GM23338 (cell line): Measurements from ENCODE around the gene HSD3B7. TPM values are rescaled to one million over a fixed set of nuclear protein-coding genes. Genes with fewer than 3 reads are reported as not detected.

Experiments
- ATAC-seq: fragments of 200-7000 bp; cut with Tn5 transposase; 3 replicates; pipeline ENCODE4 v1.9.1; 2020
- DNase-seq: peaks from one replicate; pipeline ENCODE4 v3.0.0-alpha.2; 2015; ENCODE audit warnings: low spot score
- H2AFZ ChIP-seq: fragments of 200-600 bp; sonication (generic); 2 replicates; pipeline ENCODE4 v1.8.0; 2016; ENCODE audit warnings: antibody characterized with exemption, mild to moderate bottlenecking, moderate library complexity
- H3F3A ChIP-seq: fragments of 200-600 bp; sonication (generic); replicated peaks from 2 replicates; pipeline ENCODE4 v1.8.0; 2017; ENCODE audit warnings: antibody characterized with exemption, mixed run types, low read depth
- H3K27ac ChIP-seq: fragments of 200-600 bp; sonication (generic); 2 replicates; pipeline ENCODE4 v1.6.1; 2016; ENCODE audit warnings: low read depth
- H3K27me3 ChIP-seq: fragments of 200-600 bp; sonication (generic); 2 replicates; pipeline ENCODE4 v1.8.0; 2016; ENCODE audit warnings: mild to moderate bottlenecking, mixed run types, moderate library complexity; ENCODE audit not compliant: insufficient read depth
- H3K36me3 ChIP-seq: fragments of 200-600 bp; sonication (generic); 2 replicates; pipeline ENCODE4 v1.8.0; 2016; ENCODE audit warnings: mild to moderate bottlenecking; ENCODE audit not compliant: insufficient read depth
- H3K4me1 ChIP-seq: fragments of 200-600 bp; sonication (generic); 2 replicates; pipeline ENCODE4 v1.8.0; 2016; ENCODE audit warnings: mild to moderate bottlenecking, moderate library complexity; ENCODE audit not compliant: insufficient read depth
- H3K4me2 ChIP-seq: fragments of 200-600 bp; sonication (generic); 2 replicates; pipeline ENCODE4 v1.7.1; 2017; ENCODE audit warnings: mixed run types
- H3K4me3 ChIP-seq: fragments of 200-600 bp; sonication (generic); 2 replicates; pipeline ENCODE4 v1.6.1; 2016; ENCODE audit warnings: mixed run types
- H3K79me2 ChIP-seq: fragments of 200-600 bp; sonication (generic); replicated peaks from 2 replicates; pipeline ENCODE4 v1.8.0; 2017; ENCODE audit warnings: mild to moderate bottlenecking; ENCODE audit not compliant: insufficient read depth
- H3K9me2 ChIP-seq: fragments of 200-600 bp; sonication (generic); 2 replicates; pipeline ENCODE4 v1.8.0; 2017; ENCODE audit not compliant: insufficient read depth
- H4K20me1 ChIP-seq: fragments of 200-600 bp; sonication (generic); replicated peaks from 2 replicates; pipeline ENCODE4 v1.8.0; 2017; ENCODE audit warnings: mild to moderate bottlenecking; ENCODE audit not compliant: insufficient read depth
- H3K27ac Mint-ChIP-seq: 2 replicates; pipeline ENCODE4 v1.8.0; 2020; ENCODE audit warnings: inconsistent platforms, mild to moderate bottlenecking, moderate library complexity, mixed read lengths
- H3K27me3 Mint-ChIP-seq: 3 replicates; pipeline ENCODE4 v1.8.0; 2022; ENCODE audit warnings: low read depth, mild to moderate bottlenecking, moderate library complexity, mixed read lengths, inconsistent platforms; ENCODE audit not compliant: insufficient read depth, poor library complexity
- H3K36me3 Mint-ChIP-seq: 3 replicates; pipeline ENCODE4 v1.8.0; 2021; ENCODE audit warnings: low read depth, mild to moderate bottlenecking, inconsistent platforms, moderate library complexity, mixed read lengths
- H3K4me1 Mint-ChIP-seq: 3 replicates; pipeline ENCODE4 v1.8.0; 2020; ENCODE audit warnings: mild to moderate bottlenecking, inconsistent platforms, mixed read lengths
- H3K4me3 Mint-ChIP-seq: 3 replicates; pipeline ENCODE4 v1.8.0; 2021; ENCODE audit warnings: moderate library complexity, mild to moderate bottlenecking, inconsistent platforms, mixed read lengths
- H3K9me3 Mint-ChIP-seq: 3 replicates; pipeline ENCODE4 v1.8.0; 2020; ENCODE audit warnings: moderate library complexity, mild to moderate bottlenecking, inconsistent platforms, mixed read lengths
- CREB1 ChIP-seq: fragments of 250-450 bp; sonication (Bioruptor Pico); IDR thresholded peaks from 2 replicates; pipeline ENCODE4 v1.5.0; 2020; ENCODE audit warnings: low read depth, mild to moderate bottlenecking, moderate library complexity
- CTCF ChIP-seq, 2 experiments: fragments of 200-600 bp in 1 of 2; sonication (generic) in 1 of 2; conservative IDR thresholded peaks; 2 replicates each; pipeline versions ENCODE4 v1.5.1 to v1.6.1; 2016 to 2017; ENCODE audit warnings: antibody characterized with exemption in 2 of 2, low read depth in 2 of 2, mild to moderate bottlenecking in 2 of 2, moderate library complexity in 1 of 2
- EZH2 ChIP-seq: fragments of 200-600 bp; sonication (generic); IDR thresholded peaks from one replicate; pipeline ENCODE4 v1.8.0; 2017; ENCODE audit warnings: antibody characterized with exemption, mild to moderate bottlenecking, low read depth; ENCODE audit not compliant: unreplicated experiment
- EZH2phosphoT487 ChIP-seq: fragments of 200-600 bp; sonication (generic); IDR thresholded peaks from one replicate; pipeline ENCODE4 v1.8.1; 2018; ENCODE audit warnings: antibody characterized with exemption; ENCODE audit not compliant: unreplicated experiment
- JUNB ChIP-seq: IDR thresholded peaks from one replicate; pipeline ENCODE4 v1.6.1; 2016; ENCODE audit warnings: antibody characterized with exemption; ENCODE audit not compliant: unreplicated experiment
- POLR2AphosphoS5 ChIP-seq: IDR thresholded peaks from 2 replicates; pipeline ENCODE4 v1.6.1; 2016; ENCODE audit warnings: antibody characterized with exemption, low read depth
- ZNF114 ChIP-seq: fragments of 250-450 bp; sonication (Bioruptor Pico); IDR thresholded peaks from 2 replicates; pipeline ENCODE4 v1.5.0; 2020; ENCODE audit warnings: mild to moderate bottlenecking, moderate library complexity
- ZNF331 ChIP-seq: fragments of 250-450 bp; sonication (Bioruptor Pico); IDR thresholded peaks from 2 replicates; pipeline ENCODE4 v1.5.0; 2020; ENCODE audit warnings: low read depth, mild to moderate bottlenecking, moderate library complexity
- ZNF462 ChIP-seq: fragments of 250-450 bp; sonication (Bioruptor Pico); IDR thresholded peaks from 2 replicates; pipeline ENCODE4 v1.5.0; 2020; ENCODE audit warnings: mild to moderate bottlenecking, moderate library complexity
- polyA plus RNA-seq: library from polyadenylated mRNA; unstranded; fragments of >200 nt; fragmentation: Nextera tagmentation; extraction: Ambion mirVana; gene quantifications from 2 replicates; pipeline ENCODE4 v1.2.1, GENCODE V29; 2016
- total RNA-seq: library from RNA; depleted of rRNA; stranded (reverse); fragments of >200 nt; shearing (Covaris generic); gene quantifications from 2 replicates; pipeline ENCODE4 v1.2.3, GENCODE V29; 2014

The HSD3B7 gene
- total and polyA plus RNA-seq, 2 experiments from 2014 or later = 4.3 to 12.2 TPM

GRCh38 chr16:30987581-30988190 is 2.7 kb downstream of the HSD3B7 start:
- H3K79me2 ChIP-seq = no peaks in the 10 kb centered on the region
- H3K27me3 Mint-ChIP-seq = peaks cover 15% of the 10 kb centered on the region
- peaks cover 6% of the 10 kb centered on the region; the same call in 2 of the 3 replicates for H3K4me1 Mint-ChIP-seq
- no peaks in the 10 kb centered on the region for H3K4me1 ChIP-seq
- H3K27me3 ChIP-seq = no peaks in the 10 kb centered on the region
- H3K4me2 ChIP-seq = no peak overlapping the region
- H3F3A ChIP-seq = peaks cover 13% of the 10 kb centered on the region
- TF ChIP-seq ZNF114 (CRISPR knock-in tag) = no peak
- no peak for TF ChIP-seq EZH2phosphoT487
- TF ChIP-seq EZH2 = no peak
- TF ChIP-seq CREB1 (CRISPR knock-in tag) = no peak
- H3K27ac ChIP-seq = no peak overlapping the region
- no peaks in the 10 kb centered on the region for H3K9me2 ChIP-seq
- H3K9me3 Mint-ChIP-seq = no peaks in the 10 kb centered on the region; the same call in 2 of the 3 replicates
- H4K20me1 ChIP-seq = no peaks in the 10 kb centered on the region; the same call in 1 of the 2 replicates
- H3K36me3 Mint-ChIP-seq = peaks cover 10% of the 10 kb centered on the region
- peak; percentile 47 for DNase-seq
- no peak overlapping the region for H3K4me3 ChIP-seq
- H3K36me3 ChIP-seq = peaks cover 4% of the 10 kb centered on the region; the same call in 1 of the 2 replicates
- no peak for ATAC-seq
- no peak overlapping the region for H2AFZ ChIP-seq
- H3K4me3 Mint-ChIP-seq = no peak overlapping the region
- no peak overlapping the region for H3K27ac Mint-ChIP-seq

GRCh38 chr16:30989469-30990047 is 4.6 kb downstream of the HSD3B7 start:
- H3K4me1 ChIP-seq = no peaks in the 10 kb centered on the region
- no peaks in the 10 kb centered on the region for H3K79me2 ChIP-seq
- DNase-seq (no peak), ATAC-seq (no peak)
- TF ChIP-seq POLR2AphosphoS5 (no peak), ZNF114 (CRISPR knock-in tag) (no peak), ZNF462 (no peak), EZH2 (no peak), CTCF (conservative IDR thresholded peaks at IDR 0.05; ENCODE audit: low read depth in 2 of 2) (no peak), ZNF331 (no peak), JUNB (no peak)
- H3F3A ChIP-seq = peaks cover 7% of the 10 kb centered on the region; the same call in 1 of the 2 replicates
- Mint-ChIP-seq H3K27ac (no peak overlapping the region), H3K9me3 (no peaks in the 10 kb centered on the region), H3K36me3 (peaks cover 4% of the 10 kb centered on the region; the same call in 1 of the 3 replicates), H3K4me1 (peaks cover 6% of the 10 kb centered on the region; the same call in 2 of the 3 replicates), H3K4me3 (no peak overlapping the region), H3K27me3 (peaks cover 17% of the 10 kb centered on the region)
- H3K9me2 ChIP-seq = no peaks in the 10 kb centered on the region
- H2AFZ ChIP-seq = no peak overlapping the region
- no peaks in the 10 kb centered on the region for H3K27me3 ChIP-seq
- no peak overlapping the region for H3K4me3 ChIP-seq
- no peak overlapping the region for H3K27ac ChIP-seq
- H3K4me2 ChIP-seq = no peak overlapping the region
- no peaks in the 10 kb centered on the region for H3K36me3 ChIP-seq
- no peaks in the 10 kb centered on the region; the same call in 1 of the 2 replicates for H4K20me1 ChIP-seq
